ENCODE measurements around the gene TULP4.

GRCh38 chr6:158399040-158399700, 86.9 kb downstream of the TULP4 start:
- TF ChIP-seq ZNF530 (tag by site-specific recombination; IDR thresholded peaks at IDR 0.05; ENCODE audit: low read depth) (no peak), CTCF (tag by site-specific recombination; IDR thresholded peaks at IDR 0.05) (no peak), ZFHX2 (tag by site-specific recombination; conservative IDR thresholded peaks at IDR 0.05) (no peak), KLF9 (tag by site-specific recombination; IDR thresholded peaks at IDR 0.05; ENCODE audit: low read depth) (no peak), ZNF2 (tag by site-specific recombination; IDR thresholded peaks at IDR 0.05) (no peak), REST (tag by site-specific recombination; IDR thresholded peaks at IDR 0.05) (no peak), ZNF26 (tag by site-specific recombination; IDR thresholded peaks at IDR 0.05) (no peak), ZNF266 (tag by site-specific recombination; IDR thresholded peaks at IDR 0.05; ENCODE audit: low read depth) (no peak), ZBTB11 (tag by site-specific recombination; conservative IDR thresholded peaks at IDR 0.05; ENCODE audit: low read depth) (no peak), ZNF175 (tag by site-specific recombination; IDR thresholded peaks at IDR 0.05) (no peak), ZBTB49 (tag by site-specific recombination; IDR thresholded peaks at IDR 0.05; ENCODE audit: low read depth) (no peak), ZNF24 (tag by site-specific recombination; IDR thresholded peaks at IDR 0.05) (no peak), PRDM4 (tag by site-specific recombination; IDR thresholded peaks at IDR 0.05) (no peak), ZNF274 (IDR thresholded peaks at IDR 0.05; ENCODE audit: low read length) (no peak), ZNF274 (tag by site-specific recombination; IDR thresholded peaks at IDR 0.05; ENCODE audit: borderline replicate concordance) (no peak)

Measured in HEK293 (cell line).